Cardiac muscle cell (in vitro differentiated cells and primary cell): Measurements from ENCODE around the gene SORL1-AS1.

ENCODE experiments used
- DNase-seq, 2 donors: peaks; one replicate each; pipeline versions ENCODE4 v3.0.0 to v3.0.0-alpha.2; 2010 to 2017; ENCODE audit warnings: low read depth in 1 of 2, low spot score in 1 of 2
- H3K27ac ChIP-seq: fragments of 200-600 bp; sonication (generic); 2 replicates; pipeline ENCODE4 v1.5.1; 2016
- H3K27me3 ChIP-seq: fragments of 200-600 bp; sonication (generic); 2 replicates; pipeline ENCODE4 v1.6.0; 2016; ENCODE audit warnings: control low read depth
- H3K36me3 ChIP-seq: fragments of 200-600 bp; sonication (generic); 2 replicates; pipeline ENCODE4 v1.5.1; 2016; ENCODE audit warnings: control low read depth
- H3K4me1 ChIP-seq: fragments of 200-600 bp; sonication (generic); 2 replicates; pipeline ENCODE4 v1.8.1; 2017; ENCODE audit warnings: low read depth, mild to moderate bottlenecking, mixed run types
- H3K4me3 ChIP-seq: fragments of 200-600 bp; sonication (generic); 2 replicates; pipeline ENCODE4 v1.5.1; 2016; ENCODE audit warnings: mild to moderate bottlenecking
- H3K9me3 ChIP-seq: fragments of 200-600 bp; sonication (generic); 2 replicates; pipeline ENCODE4 v1.5.1; 2017; ENCODE audit warnings: low read depth, mild to moderate bottlenecking, control low read depth
- CTCF ChIP-seq: IDR thresholded peaks from 2 replicates; pipeline ENCODE4 v1.5.1; 2012; ENCODE audit warnings: low read depth, mild to moderate bottlenecking, low read length

SORL1-AS1 gene

DNA sequence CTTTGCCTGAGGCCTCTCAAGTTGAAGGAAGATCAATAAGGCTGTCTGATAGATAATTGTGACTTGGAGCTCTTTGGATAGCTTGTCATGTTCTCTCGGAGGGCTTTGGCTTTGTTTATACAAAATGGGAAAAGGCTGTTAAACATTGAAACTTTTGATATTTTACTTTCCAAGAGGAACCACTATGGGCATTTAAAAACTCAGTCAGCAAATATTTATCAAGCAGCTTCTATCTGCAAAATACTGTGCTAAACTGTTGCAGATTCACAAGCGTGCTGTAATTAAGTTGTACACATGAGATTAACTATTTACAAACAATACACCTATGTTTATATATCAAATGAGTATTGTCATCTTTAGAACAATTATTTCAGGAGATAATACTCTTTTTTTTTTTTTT is 35.2 kb downstream of the SORL1-AS1 start:
- H3K27me3 ChIP-seq, result no peaks in the 10 kb centered on the region
- TF ChIP-seq CTCF, result no peak
- no peak overlapping the region for H3K4me3 ChIP-seq
- H3K36me3 ChIP-seq, result no peaks in the 10 kb centered on the region
- peaks cover 8% of the 10 kb centered on the region for H3K4me1 ChIP-seq
- H3K27ac ChIP-seq, result no peak overlapping the region
- no peaks in the 10 kb centered on the region for H3K9me3 ChIP-seq
- DNase-seq, result no peak

DNA sequence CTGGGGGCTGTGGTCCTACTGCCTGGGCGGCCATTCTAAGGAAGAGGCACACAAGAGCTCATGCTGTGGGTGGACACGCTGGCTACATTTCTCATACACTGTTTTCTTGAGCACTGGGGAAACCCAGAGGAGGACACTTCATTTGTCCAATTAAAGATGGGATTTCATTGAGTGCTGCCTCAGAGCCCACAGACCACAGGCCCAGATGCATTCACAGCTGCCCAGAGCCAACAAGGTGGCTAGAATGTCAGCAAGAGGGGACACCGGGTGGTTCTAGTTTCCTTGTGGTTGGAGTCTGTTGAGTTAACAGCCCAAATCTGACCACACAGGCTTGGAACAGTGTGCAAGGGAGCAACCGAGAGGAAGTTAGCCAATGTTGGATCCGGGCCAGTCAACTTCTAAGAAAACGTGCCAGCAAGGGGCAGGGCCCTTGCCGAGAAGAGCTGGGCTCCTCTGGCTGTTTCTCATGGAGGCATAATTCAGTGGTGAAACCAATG is 35.7 kb downstream of the SORL1-AS1 start:
- TF ChIP-seq CTCF, result no peak
- no peak overlapping the region for H3K27ac ChIP-seq
- H3K27me3 ChIP-seq, result no peaks in the 10 kb centered on the region
- H3K4me1 ChIP-seq, result peaks cover 8% of the 10 kb centered on the region
- DNase-seq, result peak in 1 of 2 donors; percentile 98
- no peak overlapping the region for H3K4me3 ChIP-seq
- H3K36me3 ChIP-seq, result no peaks in the 10 kb centered on the region
- H3K9me3 ChIP-seq, result no peaks in the 10 kb centered on the region

DNA sequence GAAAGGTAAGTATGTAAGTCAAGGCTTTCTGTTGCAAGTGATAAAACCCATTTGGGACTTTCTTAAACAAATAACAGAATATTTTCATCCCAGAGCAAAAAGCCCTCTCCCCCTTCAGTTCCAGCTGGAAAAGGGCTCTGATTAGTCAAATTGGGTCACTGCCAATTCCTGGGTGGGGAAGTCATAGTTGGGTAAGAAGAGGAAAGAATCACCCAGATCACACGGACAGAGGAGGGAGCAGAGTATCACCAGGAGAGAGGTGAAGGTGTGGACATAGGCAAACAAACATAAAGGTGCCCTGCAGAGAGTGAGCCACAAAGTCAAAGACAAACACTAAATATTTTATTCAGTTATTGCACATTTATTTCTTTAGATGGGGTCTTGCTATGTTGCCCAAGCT is 36.9 kb downstream of the SORL1-AS1 start:
- peak in 1 of 2 donors; percentile 34 for DNase-seq
- Histone ChIP-seq H3K9me3 (no peaks in the 10 kb centered on the region), H3K36me3 (no peaks in the 10 kb centered on the region), H3K4me1 (peaks cover 8% of the 10 kb centered on the region), H3K27ac (no peak overlapping the region), H3K27me3 (no peaks in the 10 kb centered on the region), H3K4me3 (no peak overlapping the region)
- TF ChIP-seq CTCF, result no peak

DNA sequence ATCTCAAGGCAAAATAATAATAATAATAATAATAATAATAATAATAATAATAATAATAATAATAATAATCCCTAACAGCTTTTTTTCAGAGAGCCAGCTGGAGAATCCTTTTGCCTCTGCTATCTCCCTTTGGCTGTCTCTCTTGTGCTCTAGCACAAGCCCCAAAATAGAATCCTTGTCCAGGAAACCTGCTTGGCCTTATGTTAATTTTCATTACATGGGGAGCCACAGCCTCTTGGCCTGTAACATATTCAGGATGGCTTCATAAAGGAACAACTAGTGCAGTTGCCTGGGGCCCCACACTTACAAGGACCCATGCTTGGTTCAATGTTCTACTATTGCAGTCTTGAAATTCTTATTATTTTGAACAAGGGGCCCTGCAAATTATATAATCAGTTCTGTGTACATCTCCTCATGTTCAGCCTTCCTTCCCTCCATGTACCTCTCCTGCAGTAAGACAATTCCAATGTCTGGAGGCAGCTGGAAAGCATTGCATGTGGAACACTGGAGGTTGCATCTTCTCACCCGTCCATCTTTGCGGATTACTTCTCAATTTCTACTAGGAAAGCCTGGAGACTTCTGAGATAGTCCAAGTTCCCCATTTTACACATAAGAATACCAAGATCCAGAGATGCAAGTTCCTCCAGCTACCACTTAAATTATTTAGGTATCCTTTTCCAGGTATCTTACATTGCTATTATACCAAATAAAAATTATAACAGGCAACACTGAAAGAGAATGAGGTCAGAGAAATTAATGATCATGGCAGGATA is 38.4 kb downstream of the SORL1-AS1 start:
- H3K4me3 ChIP-seq, result no peak overlapping the region
- peaks cover 8% of the 10 kb centered on the region for H3K4me1 ChIP-seq
- H3K27me3 ChIP-seq, result no peaks in the 10 kb centered on the region
- no peaks in the 10 kb centered on the region for H3K9me3 ChIP-seq
- no peak for DNase-seq
- no peaks in the 10 kb centered on the region for H3K36me3 ChIP-seq
- H3K27ac ChIP-seq, result no peak overlapping the region
- TF ChIP-seq CTCF, result no peak

- no peaks in the 10 kb centered on the region for H3K9me3 ChIP-seq
- no peaks in the 10 kb centered on the region for H3K27me3 ChIP-seq
- DNase-seq, result no peak
- no peaks in the 10 kb centered on the region for H3K36me3 ChIP-seq
- peaks cover 11% of the 10 kb centered on the region for H3K4me1 ChIP-seq
- TF ChIP-seq CTCF, result no peak
- H3K4me3 ChIP-seq, result no peak overlapping the region
- H3K27ac ChIP-seq, result no peak overlapping the region
These were observed 39.9 kb downstream of the SORL1-AS1 start for GRCh38 chr11:121412711-121413415.
